22Rv1 (cell line): Measurements from ENCODE around the gene ZBTB1.

Source experiments
- H3K27ac ChIP-seq: fragments of 450-650 bp; 2 replicates; pipeline ENCODE4 v1.5.1; 2017
- ZFX ChIP-seq: fragments of 450-650 bp; IDR thresholded peaks from 2 replicates; pipeline ENCODE4 v1.6.1; 2017; ENCODE audit warnings: antibody characterized with exemption, borderline replicate concordance
- TF ChIP-seq, protein P1 (sequence below): fragments of 450-650 bp; IDR thresholded peaks from 2 replicates; pipeline ENCODE4 v1.5.1; 2017; ENCODE audit warnings: mild to moderate bottlenecking

The ZBTB1 gene

DNA sequence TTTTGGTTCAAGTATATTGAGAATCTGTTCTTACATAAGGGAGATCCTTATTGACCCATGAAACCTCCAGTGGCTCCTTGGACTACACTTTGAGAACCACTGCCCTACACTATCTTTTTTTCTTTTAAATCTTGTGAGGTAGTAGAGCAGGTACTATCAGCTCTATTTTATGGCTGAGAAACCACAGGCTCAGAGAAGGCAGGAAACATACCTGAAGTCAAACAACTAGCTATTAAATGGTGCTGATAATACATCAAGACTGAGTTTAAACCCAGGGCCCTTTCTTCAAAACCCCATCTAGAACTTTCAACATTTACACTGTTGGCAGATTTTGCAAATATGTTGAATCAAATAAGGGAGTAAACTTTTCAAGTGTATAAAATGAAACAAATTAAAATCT, 7.8 kb upstream of the ZBTB1 start:
- TF ChIP-seq ZFX: no peak
- no peak overlapping the region for H3K27ac ChIP-seq

- no peak for TF ChIP-seq ZFX
- TF ChIP-seq, protein P1, sequence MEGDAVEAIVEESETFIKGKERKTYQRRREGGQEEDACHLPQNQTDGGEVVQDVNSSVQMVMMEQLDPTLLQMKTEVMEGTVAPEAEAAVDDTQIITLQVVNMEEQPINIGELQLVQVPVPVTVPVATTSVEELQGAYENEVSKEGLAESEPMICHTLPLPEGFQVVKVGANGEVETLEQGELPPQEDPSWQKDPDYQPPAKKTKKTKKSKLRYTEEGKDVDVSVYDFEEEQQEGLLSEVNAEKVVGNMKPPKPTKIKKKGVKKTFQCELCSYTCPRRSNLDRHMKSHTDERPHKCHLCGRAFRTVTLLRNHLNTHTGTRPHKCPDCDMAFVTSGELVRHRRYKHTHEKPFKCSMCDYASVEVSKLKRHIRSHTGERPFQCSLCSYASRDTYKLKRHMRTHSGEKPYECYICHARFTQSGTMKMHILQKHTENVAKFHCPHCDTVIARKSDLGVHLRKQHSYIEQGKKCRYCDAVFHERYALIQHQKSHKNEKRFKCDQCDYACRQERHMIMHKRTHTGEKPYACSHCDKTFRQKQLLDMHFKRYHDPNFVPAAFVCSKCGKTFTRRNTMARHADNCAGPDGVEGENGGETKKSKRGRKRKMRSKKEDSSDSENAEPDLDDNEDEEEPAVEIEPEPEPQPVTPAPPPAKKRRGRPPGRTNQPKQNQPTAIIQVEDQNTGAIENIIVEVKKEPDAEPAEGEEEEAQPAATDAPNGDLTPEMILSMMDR: no peak
- H3K27ac ChIP-seq: no peak overlapping the region
Measured at GRCh38 chr14:64500088-64500487, 4.5 kb upstream of the ZBTB1 start.

GRCh38 chr14:64501411-64502171, 3.0 kb upstream of the ZBTB1 start:
- peak overlapping the region; percentile 99 for H3K27ac ChIP-seq
- TF ChIP-seq, protein P1: no peak
- no peak for TF ChIP-seq ZFX

DNA sequence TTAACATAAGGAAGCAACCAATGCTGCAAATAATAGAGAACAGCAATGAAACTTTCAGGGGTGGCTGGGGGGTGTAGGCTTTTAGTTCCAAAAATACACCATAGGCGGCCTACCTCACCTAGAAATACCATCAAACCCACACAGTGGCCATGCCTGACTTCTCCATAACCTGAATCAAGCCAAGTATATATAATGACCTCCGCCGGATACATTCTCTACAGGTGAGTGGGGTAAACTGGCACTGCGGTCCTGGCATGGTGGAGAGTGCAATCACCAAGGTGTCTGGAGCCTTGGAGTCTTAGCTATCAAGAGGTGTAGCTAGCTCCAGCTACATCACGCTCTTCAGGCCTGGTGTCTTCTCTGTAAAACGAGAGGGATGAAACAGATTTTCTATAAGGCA, 2.1 kb upstream of the ZBTB1 start:
- H3K27ac ChIP-seq: peak overlapping the region; percentile 99
- TF ChIP-seq, protein P1: no peak
- TF ChIP-seq ZFX: no peak

GRCh38 chr14:64502887-64503433, 1.6 kb upstream of the ZBTB1 start:
- TF ChIP-seq ZFX: no peak
- TF ChIP-seq, protein P1: no peak
- H3K27ac ChIP-seq: peak overlapping the region; percentile 99

DNA sequence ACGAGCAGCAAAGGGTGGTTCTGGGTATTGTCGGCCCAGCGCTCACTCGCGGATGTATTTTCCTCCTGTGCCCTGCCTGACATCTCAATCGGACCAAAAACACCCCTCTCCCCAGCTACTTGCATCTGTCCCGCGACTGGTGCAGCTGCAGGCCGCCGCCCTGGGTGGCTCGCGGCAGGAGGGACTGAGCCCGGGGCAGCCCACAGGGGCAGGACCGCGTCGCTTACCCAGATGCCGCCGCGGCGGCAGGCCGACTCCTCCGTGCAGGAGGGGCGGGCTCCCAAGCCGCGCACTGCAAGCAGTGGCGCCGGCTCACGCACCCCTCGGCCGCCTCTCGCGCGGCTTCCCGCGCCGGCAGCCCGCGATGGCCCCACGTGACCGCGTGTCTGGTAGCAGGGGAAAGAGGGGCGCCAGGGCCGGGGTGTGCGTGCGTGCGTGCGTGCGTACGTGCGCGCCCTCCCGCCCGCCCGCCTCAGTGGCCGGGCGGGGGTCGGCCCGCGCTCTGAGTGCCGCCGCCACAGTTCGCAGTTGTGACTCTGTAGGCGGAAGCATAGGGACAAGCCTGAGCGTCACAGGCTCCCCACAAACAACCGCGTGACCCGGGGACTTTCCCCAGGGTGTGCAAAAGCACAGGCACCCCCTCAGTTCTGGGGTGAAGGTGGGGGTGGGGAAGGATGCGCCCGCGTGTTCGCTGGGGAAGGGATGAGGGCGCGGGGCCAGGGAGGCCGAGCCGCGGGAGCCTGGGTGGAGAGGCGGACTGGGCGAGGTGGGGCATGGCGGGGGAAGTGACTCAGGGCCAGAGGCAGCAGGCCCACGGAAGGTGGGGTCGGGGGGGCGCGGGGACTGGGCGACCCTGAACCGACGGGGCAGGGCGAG, 898 bp upstream of the ZBTB1 start, which contains the start of gene ZBTB25:
ZBTB25 (minus strand) TSS at position 405 of the 876 bp plus-strand sequence. CDS start 13,305 bp downstream, outside the sequence.
- no peak for TF ChIP-seq ZFX
- TF ChIP-seq, protein P1: no peak
- peak within 1 kb of the TSS; percentile 99 for H3K27ac ChIP-seq

- TF ChIP-seq, protein P1: no peak
- no peak for TF ChIP-seq ZFX
- peak overlapping the region; percentile 99 for H3K27ac ChIP-seq
Measured at GRCh38 chr14:64504897-64505794, 576 bp downstream of the ZBTB1 start.
